Neutrophil (primary cell): ENCODE data around the gene SDR9C7.
"Not testable (repeated sequence)": the region's sequence is repeated elsewhere in the genome, so short reads cannot be mapped to it uniquely, and the experiment has no call there.

Experiments used
- H3K27ac ChIP-seq: fragments of 200-600 bp; sonication (generic); 2 replicates; pipeline ENCODE4 v1.5.1; 2016; ENCODE audit warnings: mild to moderate bottlenecking, moderate library complexity
- H3K27me3 ChIP-seq: fragments of 200-600 bp; sonication (generic); 2 replicates; pipeline ENCODE4 v1.6.0; 2016; ENCODE audit warnings: mild to moderate bottlenecking
- H3K36me3 ChIP-seq: fragments of 200-600 bp; sonication (generic); 2 replicates; pipeline ENCODE4 v1.5.1; 2017
- H3K4me1 ChIP-seq, 2 experiments: fragments of 200-600 bp in 1 of 2; sonication (generic) in 1 of 2; 1 replicate in 1 of 2; 2 replicates in 1 of 2; pipeline versions ENCODE4 v1.5.1 to v1.6.1; 2013 to 2016; ENCODE audit warnings: low read depth in 1 of 2, low read length in 1 of 2, mild to moderate bottlenecking in 1 of 2, moderate library complexity in 1 of 2; ENCODE audit not compliant: control insufficient read depth in 1 of 2, insufficient read depth in 1 of 2
- H3K4me3 ChIP-seq, 2 experiments: fragments of 200-600 bp in 1 of 2; sonication (generic) in 1 of 2; 1 replicate in 1 of 2; 2 replicates in 1 of 2; pipeline ENCODE4 v1.5.1; 2013 to 2016; ENCODE audit warnings: low read depth in 1 of 2, low read length in 1 of 2, mild to moderate bottlenecking in 1 of 2, moderate library complexity in 1 of 2
- H3K9me3 ChIP-seq: fragments of 200-600 bp; sonication (generic); 2 replicates; pipeline ENCODE4 v1.5.1; 2016
- TF ChIP-seq, protein P1 (sequence below): fragments of 200-600 bp; sonication (generic); IDR thresholded peaks from 2 replicates; pipeline ENCODE4 v1.5.1; 2016; ENCODE audit warnings: antibody characterized with exemption

Gene SDR9C7

GRCh38 chr12:56978397-56979138, 44.4 kb upstream of the SDR9C7 start:
- no peak overlapping the region for H3K27ac ChIP-seq

DNA sequence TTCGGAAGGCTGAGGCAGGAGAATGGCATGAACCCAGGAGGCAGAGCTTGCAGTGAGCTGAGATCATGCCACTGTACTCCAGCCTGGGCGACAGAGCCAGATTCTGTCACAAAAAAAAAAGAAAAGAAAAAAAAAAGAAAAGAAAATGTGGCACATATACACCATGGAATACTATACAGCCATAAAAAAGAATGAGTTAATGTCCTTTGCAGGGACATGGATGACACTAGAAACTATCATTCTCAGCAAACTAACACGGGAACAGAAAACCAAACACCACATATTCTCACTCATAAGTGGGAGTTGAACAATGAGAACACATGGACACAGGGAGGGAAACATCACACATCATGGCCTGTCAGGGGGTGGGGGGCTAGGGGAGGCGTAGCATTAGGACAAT, 43.2 kb upstream of the SDR9C7 start:
- not testable (repeated sequence) for H3K4me1 ChIP-seq, H3K4me3 ChIP-seq, H3K9me3 ChIP-seq, H3K36me3 ChIP-seq, H3K27me3 ChIP-seq, H3K27ac ChIP-seq

More at GRCh38 chr12:56978397-56979138, 44.4 kb upstream of the SDR9C7 start:
- Histone ChIP-seq H3K9me3 (no peaks in the 10 kb centered on the region), H3K4me3 (no peak overlapping the region), H3K36me3 (no peaks in the 10 kb centered on the region), H3K27me3 (no peaks in the 10 kb centered on the region), H3K4me1 (no peaks in the 10 kb centered on the region)
- TF ChIP-seq, protein P1, sequence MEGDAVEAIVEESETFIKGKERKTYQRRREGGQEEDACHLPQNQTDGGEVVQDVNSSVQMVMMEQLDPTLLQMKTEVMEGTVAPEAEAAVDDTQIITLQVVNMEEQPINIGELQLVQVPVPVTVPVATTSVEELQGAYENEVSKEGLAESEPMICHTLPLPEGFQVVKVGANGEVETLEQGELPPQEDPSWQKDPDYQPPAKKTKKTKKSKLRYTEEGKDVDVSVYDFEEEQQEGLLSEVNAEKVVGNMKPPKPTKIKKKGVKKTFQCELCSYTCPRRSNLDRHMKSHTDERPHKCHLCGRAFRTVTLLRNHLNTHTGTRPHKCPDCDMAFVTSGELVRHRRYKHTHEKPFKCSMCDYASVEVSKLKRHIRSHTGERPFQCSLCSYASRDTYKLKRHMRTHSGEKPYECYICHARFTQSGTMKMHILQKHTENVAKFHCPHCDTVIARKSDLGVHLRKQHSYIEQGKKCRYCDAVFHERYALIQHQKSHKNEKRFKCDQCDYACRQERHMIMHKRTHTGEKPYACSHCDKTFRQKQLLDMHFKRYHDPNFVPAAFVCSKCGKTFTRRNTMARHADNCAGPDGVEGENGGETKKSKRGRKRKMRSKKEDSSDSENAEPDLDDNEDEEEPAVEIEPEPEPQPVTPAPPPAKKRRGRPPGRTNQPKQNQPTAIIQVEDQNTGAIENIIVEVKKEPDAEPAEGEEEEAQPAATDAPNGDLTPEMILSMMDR = no peak

GRCh38 chr12:56974224-56974623, 40.0 kb upstream of the SDR9C7 start:
- not testable (repeated sequence) for H3K27me3 ChIP-seq, H3K4me3 ChIP-seq, H3K4me1 ChIP-seq, H3K27ac ChIP-seq, H3K36me3 ChIP-seq, H3K9me3 ChIP-seq

GRCh38 chr12:56968910-56969309, 34.7 kb upstream of the SDR9C7 start:
- not testable (repeated sequence) for H3K36me3 ChIP-seq, H3K4me3 ChIP-seq, H3K9me3 ChIP-seq, H3K4me1 ChIP-seq, H3K27ac ChIP-seq, H3K27me3 ChIP-seq

DNA sequence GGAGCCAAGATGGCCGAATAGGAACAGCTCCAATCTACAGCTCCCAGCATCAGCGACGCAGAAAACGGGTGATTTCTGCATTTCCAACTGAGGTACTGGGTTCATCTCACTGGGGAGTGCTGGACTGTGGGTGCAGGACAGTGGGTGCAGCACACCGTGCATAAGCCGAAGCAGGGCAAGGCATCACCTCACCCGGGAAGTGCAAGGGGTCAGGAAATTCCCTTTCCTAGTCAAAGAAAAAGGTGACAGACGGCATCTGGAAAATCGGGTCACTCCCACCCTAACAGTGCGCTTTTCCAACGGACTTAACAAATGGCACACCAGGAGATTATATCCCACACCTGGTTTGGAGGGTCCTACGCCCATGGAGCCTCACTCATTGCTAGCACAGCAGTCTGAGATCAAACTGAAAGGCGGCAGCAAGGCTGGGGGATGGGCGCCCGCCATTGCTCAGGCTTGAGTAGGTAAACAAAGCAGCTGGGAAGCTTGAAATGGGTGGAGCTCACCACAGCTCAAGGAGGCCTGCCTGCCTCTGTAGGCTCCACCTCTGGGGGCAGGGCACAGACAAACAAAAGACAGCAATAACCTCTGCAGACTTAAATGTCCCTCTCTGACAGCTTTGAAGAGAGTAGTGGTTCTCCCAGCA, 31.9 kb upstream of the SDR9C7 start:
- H3K4me3 ChIP-seq, H3K27me3 ChIP-seq, H3K27ac ChIP-seq, H3K36me3 ChIP-seq, H3K4me1 ChIP-seq, H3K9me3 ChIP-seq: not testable (repeated sequence)

- H3K27ac ChIP-seq, H3K4me3 ChIP-seq, H3K36me3 ChIP-seq, H3K27me3 ChIP-seq, H3K4me1 ChIP-seq, H3K9me3 ChIP-seq: not testable (repeated sequence)
Measured at GRCh38 chr12:56965124-56965523, 30.9 kb upstream of the SDR9C7 start.

- not testable (repeated sequence) for H3K27ac ChIP-seq, H3K4me1 ChIP-seq, H3K36me3 ChIP-seq, H3K9me3 ChIP-seq, H3K4me3 ChIP-seq, H3K27me3 ChIP-seq
Measured at GRCh38 chr12:56963557-56963956, 29.3 kb upstream of the SDR9C7 start.

GRCh38 chr12:56962247-56962646, 28.0 kb upstream of the SDR9C7 start:
- not testable (repeated sequence) for H3K4me3 ChIP-seq, H3K27ac ChIP-seq, H3K36me3 ChIP-seq, H3K4me1 ChIP-seq, H3K9me3 ChIP-seq, H3K27me3 ChIP-seq

GRCh38 chr12:56958422-56958821, 24.2 kb upstream of the SDR9C7 start:
- Histone ChIP-seq H3K27ac (no peak overlapping the region), H3K36me3 (no peaks in the 10 kb centered on the region), H3K9me3 (peaks cover 8% of the 10 kb centered on the region), H3K4me1 (peaks cover 13 to 18% of the 10 kb centered on the region in 2 experiments), H3K27me3 (no peaks in the 10 kb centered on the region), H3K4me3 (no peak overlapping the region)
- TF ChIP-seq, protein P1 = no peak
